ENCODE measurements around the gene ACADSB. TPM values are rescaled to one million over a fixed set of nuclear protein-coding genes. Genes with fewer than 3 reads are reported as not detected.

The ACADSB gene
- total RNA-seq, 4 donors from 2014 or later: 18.0 to 36.9 (median 27.4) TPM

DNA sequence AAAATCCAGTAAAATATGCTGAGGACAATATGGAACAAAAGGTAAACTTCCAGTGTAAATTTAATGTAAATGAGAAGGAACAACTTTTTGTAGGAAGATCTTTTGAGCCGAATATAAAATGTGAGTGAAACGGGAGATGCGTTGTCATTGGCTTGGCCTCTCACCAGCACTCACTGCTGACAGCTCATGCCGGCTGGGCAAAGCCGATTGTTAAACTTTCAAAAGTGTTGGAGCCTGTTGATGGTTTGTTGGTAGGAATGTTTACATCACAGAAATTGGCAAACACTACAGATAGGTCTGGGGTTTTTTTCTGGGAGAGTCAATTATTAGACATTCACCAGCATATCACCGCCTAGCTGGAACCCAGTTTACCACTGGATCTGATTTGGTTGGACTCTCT is 22.5 kb upstream of the ACADSB start:
- no peaks in the 10 kb centered on the region for H3K27me3 ChIP-seq
- TF ChIP-seq EP300 (IDR thresholded peaks at IDR 0.05): no peak
- H3K27ac ChIP-seq: no peak overlapping the region
- H3K9me3 ChIP-seq: no peaks in the 10 kb centered on the region
- peaks cover under 1% of the 10 kb centered on the region for H3K4me1 ChIP-seq
- DNase-seq (ENCODE audit: low spot score in 2 of 2): no peak
- no peaks in the 10 kb centered on the region for H3K36me3 ChIP-seq
- WGBS: 76% methylated on average over 6 of the region's 6 CpGs
- no peak overlapping the region for H3K4me3 ChIP-seq

DNA sequence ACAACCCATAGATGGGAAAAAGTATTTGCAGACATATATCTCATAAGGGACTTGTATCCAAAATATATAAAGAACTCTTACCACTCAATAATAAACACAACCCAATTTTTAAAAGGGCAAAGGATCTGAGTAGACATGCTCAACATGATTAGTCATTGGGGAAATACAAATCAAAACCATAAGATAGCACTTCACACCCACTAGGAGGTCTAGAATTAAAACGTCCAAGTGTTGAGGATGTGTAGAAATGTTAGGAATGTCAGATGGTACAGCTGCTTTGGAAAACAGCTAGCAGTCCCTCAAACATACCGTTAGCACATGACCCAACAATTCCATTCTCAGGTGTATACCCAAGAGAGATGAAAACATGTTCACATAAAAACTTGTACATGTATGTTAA is 20.3 kb upstream of the ACADSB start:
- peaks cover 15% of the 10 kb centered on the region for H3K36me3 ChIP-seq
- TF ChIP-seq EP300 (IDR thresholded peaks at IDR 0.05) (no peak), POLR2A (IDR thresholded peaks at IDR 0.05) (no peak), POLR2AphosphoS5 (IDR thresholded peaks at IDR 0.05) (no peak)
- TF ChIP-seq, protein P1, sequence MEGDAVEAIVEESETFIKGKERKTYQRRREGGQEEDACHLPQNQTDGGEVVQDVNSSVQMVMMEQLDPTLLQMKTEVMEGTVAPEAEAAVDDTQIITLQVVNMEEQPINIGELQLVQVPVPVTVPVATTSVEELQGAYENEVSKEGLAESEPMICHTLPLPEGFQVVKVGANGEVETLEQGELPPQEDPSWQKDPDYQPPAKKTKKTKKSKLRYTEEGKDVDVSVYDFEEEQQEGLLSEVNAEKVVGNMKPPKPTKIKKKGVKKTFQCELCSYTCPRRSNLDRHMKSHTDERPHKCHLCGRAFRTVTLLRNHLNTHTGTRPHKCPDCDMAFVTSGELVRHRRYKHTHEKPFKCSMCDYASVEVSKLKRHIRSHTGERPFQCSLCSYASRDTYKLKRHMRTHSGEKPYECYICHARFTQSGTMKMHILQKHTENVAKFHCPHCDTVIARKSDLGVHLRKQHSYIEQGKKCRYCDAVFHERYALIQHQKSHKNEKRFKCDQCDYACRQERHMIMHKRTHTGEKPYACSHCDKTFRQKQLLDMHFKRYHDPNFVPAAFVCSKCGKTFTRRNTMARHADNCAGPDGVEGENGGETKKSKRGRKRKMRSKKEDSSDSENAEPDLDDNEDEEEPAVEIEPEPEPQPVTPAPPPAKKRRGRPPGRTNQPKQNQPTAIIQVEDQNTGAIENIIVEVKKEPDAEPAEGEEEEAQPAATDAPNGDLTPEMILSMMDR (IDR thresholded peaks at IDR 0.05): no peak
- WGBS: 67% methylated on average over 2 of the region's 2 CpGs
- no peak overlapping the region for H3K27ac ChIP-seq
- H3K4me3 ChIP-seq: no peak overlapping the region
- no peaks in the 10 kb centered on the region for H3K27me3 ChIP-seq
- H3K9me3 ChIP-seq: no peaks in the 10 kb centered on the region
- H3K4me1 ChIP-seq: no peaks in the 10 kb centered on the region
- no peak for DNase-seq (ENCODE audit: low spot score in 2 of 2)

DNA sequence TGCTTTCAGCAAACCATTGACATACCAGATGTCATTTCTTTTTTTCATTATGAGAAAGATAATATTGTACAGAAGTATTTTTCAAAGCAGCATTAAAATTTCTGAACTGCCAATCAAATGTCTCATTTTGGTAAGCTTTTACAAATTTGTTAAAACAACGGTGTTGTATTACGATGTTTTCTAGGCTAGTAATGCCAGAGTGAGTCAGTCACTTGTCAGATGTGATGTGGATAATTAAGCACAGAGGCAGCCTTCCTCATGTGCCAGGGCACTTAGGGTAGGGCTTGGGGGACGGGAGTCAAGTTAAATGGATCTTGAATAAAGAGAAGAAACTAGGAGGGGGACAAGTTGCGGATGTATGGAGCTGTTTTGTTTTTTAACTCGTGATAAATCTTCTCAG is 18.5 kb upstream of the ACADSB start:
- H3K9me3 ChIP-seq: no peaks in the 10 kb centered on the region
- TF ChIP-seq, protein P1 (IDR thresholded peaks at IDR 0.05): no peak
- no peak for TF ChIP-seq POLR2AphosphoS5 (IDR thresholded peaks at IDR 0.05)
- no peak for TF ChIP-seq POLR2A (IDR thresholded peaks at IDR 0.05)
- TF ChIP-seq EP300 (IDR thresholded peaks at IDR 0.05): no peak
- H3K36me3 ChIP-seq: peaks cover 31% of the 10 kb centered on the region

DNA sequence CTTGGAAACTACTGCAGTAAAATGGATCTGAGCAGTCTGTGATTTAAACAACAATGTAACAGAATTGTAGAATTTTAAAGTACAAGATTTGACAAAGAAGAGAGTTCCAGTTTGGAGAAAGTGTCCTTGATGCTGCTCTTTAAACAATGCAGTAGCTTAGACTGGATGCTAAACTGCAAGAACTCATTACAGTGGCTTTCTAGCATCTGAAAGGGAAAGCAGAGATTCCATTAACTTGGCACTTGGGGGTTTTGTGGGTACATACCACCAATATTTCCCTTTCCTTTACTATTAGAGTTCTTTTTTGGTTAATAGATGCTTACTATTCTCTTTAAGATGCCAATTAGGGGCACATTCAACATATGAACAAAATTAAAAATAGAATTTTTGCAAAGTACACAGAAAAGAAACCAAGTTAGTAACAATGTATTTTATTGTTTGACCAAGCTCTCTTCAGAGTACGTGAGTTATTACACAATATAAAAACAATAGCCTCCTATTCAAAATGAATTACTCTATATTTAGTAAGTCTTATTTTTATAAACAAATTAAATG is 16.7 kb upstream of the ACADSB start:
- H3K27me3 ChIP-seq: no peaks in the 10 kb centered on the region
- WGBS: 77% methylated on average over 1 of the region's 1 CpG
- H3K27ac ChIP-seq: no peak overlapping the region
- H3K4me1 ChIP-seq: no peaks in the 10 kb centered on the region
- H3K36me3 ChIP-seq: peaks cover 46% of the 10 kb centered on the region
- no peak for DNase-seq (ENCODE audit: low spot score in 2 of 2)
- TF ChIP-seq POLR2A (IDR thresholded peaks at IDR 0.05) (no peak), POLR2AphosphoS5 (IDR thresholded peaks at IDR 0.05) (no peak), EP300 (IDR thresholded peaks at IDR 0.05) (no peak)
- TF ChIP-seq, protein P1 (IDR thresholded peaks at IDR 0.05): no peak
- no peaks in the 10 kb centered on the region for H3K9me3 ChIP-seq
- no peak overlapping the region for H3K4me3 ChIP-seq

More for the DNA sequence above, 18.5 kb upstream of the ACADSB start:
- Histone ChIP-seq H3K4me1 (no peaks in the 10 kb centered on the region), H3K27me3 (no peaks in the 10 kb centered on the region), H3K27ac (no peak overlapping the region), H3K4me3 (no peak overlapping the region)
- WGBS: 62% methylated on average over 5 of the region's 5 CpGs
- DNase-seq (ENCODE audit: low spot score in 2 of 2): no peak

DNA sequence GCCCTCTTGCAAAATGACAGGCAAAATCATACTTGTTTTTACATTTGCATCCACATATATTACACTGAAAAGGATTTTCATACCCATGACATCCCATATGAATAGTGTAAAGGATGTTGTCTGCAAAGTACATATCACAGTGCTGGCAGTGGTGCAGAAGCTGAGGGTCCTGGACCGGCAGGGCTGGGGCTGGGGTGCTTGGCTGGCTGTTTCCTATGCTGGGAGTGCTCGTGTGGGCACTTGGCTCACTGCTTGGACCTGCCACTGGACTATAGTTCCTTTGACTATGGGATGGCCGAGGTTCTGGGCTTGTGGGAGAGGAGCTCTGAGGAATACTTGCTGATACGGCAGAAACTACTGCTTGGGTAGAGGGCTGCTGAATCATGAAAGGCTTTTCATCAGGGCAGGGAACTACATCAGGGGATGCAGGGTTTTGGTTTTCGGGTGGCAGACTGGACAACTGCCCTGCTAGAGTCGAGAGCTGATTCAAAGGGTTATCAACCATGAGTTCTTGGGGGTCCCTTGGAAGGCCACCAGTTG is 14.9 kb upstream of the ACADSB start:
- Histone ChIP-seq H3K27me3 (no peaks in the 10 kb centered on the region), H3K4me3 (no peak overlapping the region), H3K9me3 (no peaks in the 10 kb centered on the region), H3K27ac (no peak overlapping the region), H3K4me1 (peaks cover 1% of the 10 kb centered on the region), H3K36me3 (peaks cover 60% of the 10 kb centered on the region)
- no peak for TF ChIP-seq POLR2AphosphoS5 (IDR thresholded peaks at IDR 0.05)
- TF ChIP-seq EP300 (IDR thresholded peaks at IDR 0.05): no peak
- TF ChIP-seq, protein P1 (IDR thresholded peaks at IDR 0.05): no peak
- no peak for TF ChIP-seq POLR2A (IDR thresholded peaks at IDR 0.05)
- WGBS: 94% methylated on average over 6 of the region's 6 CpGs
- DNase-seq (ENCODE audit: low spot score in 2 of 2): no peak

All from suprapubic skin (tissue), 4 donors.